Vagina (tissue), 2 donors: ENCODE measurements around the gene ARHGEF28.

Experiments
- POLR2A ChIP-seq, 2 donors: fragments of 450-650 bp; IDR thresholded peaks; one replicate each; pipeline ENCODE4 v1.6.1; 2017; ENCODE audit warnings: antibody characterized with exemption in 2 of 2, mild to moderate bottlenecking in 2 of 2, moderate library complexity in 2 of 2
- POLR2AphosphoS5 ChIP-seq, 2 donors: sonication (generic); formaldehyde crosslinking; IDR thresholded peaks; one replicate each; pipeline ENCODE4 v1.9.0; 2017; ENCODE audit warnings: antibody characterized with exemption in 2 of 2, mild to moderate bottlenecking in 2 of 2, low read depth in 1 of 2; ENCODE audit not compliant: insufficient read depth in 1 of 2
- TF ChIP-seq, protein P1 (sequence below), 3 experiments: fragments of 450-650 bp in 2 of 3; fragments of 200-600 bp in 1 of 3; sonication (generic) in 1 of 3; IDR thresholded peaks; one replicate each; pipeline ENCODE4 v1.5.1; 2017 to 2019; ENCODE audit warnings: antibody characterized with exemption in 3 of 3, mild to moderate bottlenecking in 2 of 3, moderate library complexity in 2 of 3

DNA sequence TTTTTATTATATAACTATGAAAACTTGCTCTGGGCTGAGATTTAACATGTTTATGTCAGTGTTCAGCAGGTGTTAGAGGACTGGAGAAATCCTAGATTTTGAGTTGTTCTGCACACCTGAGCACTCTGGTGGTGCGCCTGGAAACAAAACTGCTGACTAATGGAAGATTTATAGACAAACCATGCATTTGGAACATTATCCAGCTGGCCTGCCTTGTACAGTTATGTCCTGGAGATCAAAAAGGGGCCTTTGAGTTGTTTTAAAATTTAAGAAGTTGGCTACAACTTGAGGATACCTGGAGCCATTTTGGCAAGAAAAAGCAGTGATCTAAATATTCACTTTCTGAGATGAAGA is 5.7 kb upstream of the ARHGEF28 start:
- TF ChIP-seq POLR2AphosphoS5 (IDR thresholded peaks at IDR 0.05; ENCODE audit: insufficient read depth in 1 of 2, low read depth in 1 of 2): no peak
- TF ChIP-seq, protein P1, sequence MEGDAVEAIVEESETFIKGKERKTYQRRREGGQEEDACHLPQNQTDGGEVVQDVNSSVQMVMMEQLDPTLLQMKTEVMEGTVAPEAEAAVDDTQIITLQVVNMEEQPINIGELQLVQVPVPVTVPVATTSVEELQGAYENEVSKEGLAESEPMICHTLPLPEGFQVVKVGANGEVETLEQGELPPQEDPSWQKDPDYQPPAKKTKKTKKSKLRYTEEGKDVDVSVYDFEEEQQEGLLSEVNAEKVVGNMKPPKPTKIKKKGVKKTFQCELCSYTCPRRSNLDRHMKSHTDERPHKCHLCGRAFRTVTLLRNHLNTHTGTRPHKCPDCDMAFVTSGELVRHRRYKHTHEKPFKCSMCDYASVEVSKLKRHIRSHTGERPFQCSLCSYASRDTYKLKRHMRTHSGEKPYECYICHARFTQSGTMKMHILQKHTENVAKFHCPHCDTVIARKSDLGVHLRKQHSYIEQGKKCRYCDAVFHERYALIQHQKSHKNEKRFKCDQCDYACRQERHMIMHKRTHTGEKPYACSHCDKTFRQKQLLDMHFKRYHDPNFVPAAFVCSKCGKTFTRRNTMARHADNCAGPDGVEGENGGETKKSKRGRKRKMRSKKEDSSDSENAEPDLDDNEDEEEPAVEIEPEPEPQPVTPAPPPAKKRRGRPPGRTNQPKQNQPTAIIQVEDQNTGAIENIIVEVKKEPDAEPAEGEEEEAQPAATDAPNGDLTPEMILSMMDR (IDR thresholded peaks at IDR 0.05): no peak
- TF ChIP-seq POLR2A (IDR thresholded peaks at IDR 0.05): no peak
